Ureter (tissue), 1 donor: ENCODE measurements around the gene PHF2. TPM values are rescaled to one million over a fixed set of nuclear protein-coding genes. Genes with fewer than 3 reads are reported as not detected.

ENCODE experiments used
- DNase-seq: peaks from one replicate; pipeline ENCODE4 v3.0.0-alpha.2; 2020; ENCODE audit warnings: low spot score
- total RNA-seq: library from RNA; stranded (reverse); gene quantifications from one replicate; pipeline ENCODE4 v1.2.4, GENCODE V29; 2023
- donor health status: DM: yes; HTN: yes; CAD: no.

The PHF2 gene
- total RNA-seq, 1 donor from 2014 or later = 34.6 TPM

DNA sequence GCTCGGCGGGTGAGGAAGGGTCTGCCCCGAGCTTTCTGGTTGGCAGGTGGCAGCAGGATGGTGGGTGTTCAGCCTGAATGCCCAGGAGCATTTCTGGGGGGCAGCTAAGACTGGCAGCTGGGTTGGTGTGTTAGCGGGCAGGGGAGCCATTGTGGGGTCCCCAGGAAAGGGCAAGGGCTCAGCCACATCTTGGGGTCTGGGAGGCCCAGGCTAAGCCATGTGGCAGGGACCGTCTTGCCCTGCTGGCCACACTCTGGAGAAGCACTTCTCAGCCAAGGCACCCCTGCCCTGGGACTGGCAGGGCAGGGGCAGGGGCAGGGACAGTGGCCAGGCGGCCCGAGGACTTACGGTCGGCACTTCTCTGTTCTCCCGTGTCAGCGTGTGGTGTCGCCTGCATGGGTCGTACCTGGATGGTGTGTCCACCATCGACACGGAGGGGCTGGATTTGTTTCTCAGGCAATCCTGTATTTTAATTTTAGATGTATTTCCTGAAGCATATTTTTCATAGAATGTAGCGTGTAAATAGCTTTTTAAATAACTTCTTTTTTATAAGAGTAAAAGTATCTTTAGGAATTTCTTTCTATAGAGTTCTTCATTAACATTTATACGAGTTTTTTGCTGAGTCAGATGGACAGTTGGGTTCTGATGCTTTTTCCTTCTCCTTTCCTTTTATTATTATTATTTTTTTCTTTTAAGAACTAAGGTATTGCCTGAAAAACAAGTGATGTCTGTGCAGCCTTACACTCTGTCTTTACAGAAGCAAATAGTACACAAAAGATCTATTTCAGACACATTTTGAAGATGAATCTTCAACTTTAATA lies 102.0 kb downstream of the PHF2 start:
- peak; percentile 25 for DNase-seq

DNA sequence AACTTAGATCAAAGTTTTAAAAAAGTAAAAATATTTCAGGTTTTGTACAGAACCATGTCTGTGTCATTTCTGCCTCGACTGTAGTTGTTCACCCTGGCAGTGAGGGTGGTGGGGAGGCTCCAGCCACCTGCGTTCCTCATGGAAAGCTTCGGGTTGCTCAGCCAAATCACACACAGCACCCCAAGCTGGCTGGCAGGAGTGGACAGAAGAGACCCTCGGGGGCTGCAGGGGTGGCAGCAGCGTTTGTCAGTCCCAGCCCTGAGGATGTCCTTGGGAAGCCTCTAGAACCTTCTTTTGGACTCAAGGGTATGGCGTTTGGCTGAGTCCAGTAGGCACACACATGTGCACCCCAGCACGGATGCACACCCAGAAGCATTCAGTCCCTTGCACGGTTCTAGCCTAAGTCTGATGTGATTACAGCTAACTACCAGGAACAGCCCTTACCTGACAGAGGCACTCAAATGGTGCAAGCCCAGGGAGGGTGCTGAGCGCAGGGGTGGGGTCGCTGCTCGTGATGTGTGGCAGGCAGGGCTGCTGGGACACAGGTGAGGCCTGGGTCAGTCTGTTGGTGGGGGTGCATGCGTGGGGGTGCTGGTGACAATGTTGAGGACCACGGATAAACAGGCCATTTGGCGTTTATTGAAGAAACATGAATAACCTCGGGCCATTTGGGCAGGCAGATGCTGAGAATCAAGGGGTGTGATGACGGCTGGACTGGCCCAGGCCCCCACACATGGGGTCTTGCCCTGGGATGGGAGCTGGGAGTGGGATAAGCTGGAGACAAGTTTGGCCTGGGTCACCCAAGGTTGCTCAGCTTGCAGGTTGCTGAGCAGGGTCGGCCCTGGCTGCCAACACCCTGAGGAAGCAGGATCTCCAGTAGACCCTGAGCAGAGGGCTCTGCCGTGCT lies 103.4 kb downstream of the PHF2 start:
- peak; percentile 38 for DNase-seq

DNA sequence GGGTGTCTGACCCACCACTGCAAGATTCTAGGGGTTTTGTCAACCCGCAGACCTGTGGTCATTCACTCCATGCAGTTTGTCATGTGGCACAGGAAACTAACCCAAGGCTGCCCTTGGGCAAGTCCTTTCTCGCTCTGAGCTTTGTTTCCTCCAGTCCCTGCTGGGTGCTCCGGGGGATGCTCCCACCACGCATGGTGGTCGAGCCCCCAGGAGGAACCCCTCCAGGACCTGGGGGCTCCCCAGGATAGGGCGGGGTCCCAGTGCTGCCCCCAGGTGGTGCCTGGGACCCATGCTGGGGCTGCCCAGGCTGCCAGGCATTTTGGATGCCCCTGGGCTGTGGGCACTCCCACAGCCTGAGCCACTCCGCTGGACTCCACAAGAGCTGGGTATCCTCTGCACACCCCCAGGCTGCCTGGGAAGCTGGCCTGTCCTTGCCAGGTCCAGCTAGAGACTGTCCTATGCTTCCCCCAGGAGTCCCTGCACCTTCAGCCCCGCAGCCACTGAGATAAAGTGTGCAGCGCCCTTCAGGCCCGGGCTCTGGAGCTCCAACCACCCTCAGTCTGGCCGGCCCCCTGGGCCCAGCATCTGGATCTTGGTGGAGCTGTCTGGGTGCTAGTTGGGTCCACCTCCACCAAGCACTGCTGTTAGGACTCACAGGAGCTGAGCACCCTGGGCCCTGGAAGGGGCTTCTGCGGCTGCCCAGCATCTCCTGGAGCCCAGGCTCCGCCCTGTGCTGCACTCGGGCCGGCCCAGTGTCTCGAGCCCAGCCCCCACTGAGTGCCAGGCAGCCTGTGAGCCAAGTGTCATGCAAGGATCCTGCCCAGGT lies 104.3 kb downstream of the PHF2 start:
- peak; percentile 38 for DNase-seq

DNA sequence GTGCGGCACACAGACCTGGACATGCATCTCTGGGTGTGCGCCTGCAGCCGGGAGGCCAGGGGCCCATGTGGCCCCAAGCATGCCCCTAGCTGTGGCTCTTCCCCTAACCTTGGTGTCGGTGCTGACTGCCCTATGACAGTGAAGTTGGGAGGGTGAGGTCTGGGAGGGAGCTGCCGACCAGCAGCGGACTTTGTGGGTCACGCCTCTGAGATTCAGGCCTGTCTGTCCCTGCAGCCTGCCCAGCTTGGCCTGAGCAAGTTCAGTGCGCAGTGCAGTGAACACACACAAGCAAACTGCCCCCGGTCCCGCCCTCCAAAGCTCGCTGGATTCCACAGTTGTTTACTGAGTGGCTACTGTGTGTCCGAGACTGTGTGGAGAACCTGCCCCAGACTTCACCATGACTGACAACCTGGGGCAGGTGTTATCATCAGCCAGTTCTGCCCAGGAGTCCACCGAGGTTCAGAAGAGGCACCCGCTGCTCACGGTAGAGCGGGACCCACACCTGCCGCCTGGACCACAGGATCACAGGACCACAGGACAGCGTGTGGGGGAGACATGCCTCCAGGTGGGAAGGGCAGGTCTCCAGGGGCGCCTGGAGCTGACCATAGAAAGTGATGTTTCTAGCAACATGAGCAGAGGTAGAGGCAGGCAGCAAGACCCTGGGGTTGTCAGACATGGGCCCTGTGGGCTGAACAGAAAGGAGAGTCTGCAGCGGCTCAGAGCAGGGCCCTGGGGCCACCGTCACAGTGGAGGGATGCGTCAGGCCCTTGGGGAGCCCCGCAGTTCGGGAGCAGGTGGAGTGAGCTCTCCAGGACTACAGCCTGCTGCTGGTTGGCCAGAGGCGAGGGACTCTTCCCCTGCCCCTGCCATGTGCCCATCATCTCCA lies 105.1 kb downstream of the PHF2 start:
- peak; percentile 44 for DNase-seq

DNA sequence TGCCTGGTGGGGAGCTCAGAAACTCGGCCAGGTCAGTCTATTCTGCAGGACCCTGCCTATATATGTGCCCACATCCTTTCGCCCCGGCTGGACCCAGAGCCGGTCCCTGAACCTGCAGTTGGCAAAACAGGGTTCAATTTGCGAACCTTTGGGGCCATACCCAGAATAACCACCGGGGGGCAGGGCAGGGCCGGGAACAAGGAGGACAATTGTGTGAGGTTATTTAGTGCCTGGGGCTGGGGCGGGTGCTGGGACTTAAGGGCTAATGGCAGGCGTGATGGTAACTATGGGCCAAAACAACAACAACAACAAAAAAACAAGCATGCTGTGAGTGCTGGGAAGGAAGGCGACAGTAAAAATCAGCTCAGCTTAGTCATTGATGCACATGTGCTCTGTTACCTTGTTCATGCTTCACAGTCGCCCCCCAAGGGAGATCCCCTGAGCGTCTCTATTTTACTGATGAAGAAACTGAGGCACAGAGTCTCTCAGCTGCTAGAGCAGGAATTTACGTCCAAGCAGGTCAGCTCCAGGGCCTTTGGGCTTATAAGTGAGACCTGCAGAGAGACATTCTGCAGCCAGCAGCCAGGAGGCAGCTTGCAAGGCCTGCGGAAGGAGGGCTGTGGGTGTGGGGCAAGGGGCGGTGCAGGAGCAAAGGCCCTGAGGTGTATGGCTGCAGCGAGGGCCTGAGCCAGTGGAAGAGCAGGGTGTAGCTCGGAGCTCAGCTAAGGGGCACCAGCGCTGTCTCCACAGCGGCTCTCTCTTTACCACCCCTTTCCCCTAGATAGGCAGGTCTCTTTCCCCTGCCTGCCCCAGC lies 106.0 kb downstream of the PHF2 start:
- peak; percentile 63 for DNase-seq

DNA sequence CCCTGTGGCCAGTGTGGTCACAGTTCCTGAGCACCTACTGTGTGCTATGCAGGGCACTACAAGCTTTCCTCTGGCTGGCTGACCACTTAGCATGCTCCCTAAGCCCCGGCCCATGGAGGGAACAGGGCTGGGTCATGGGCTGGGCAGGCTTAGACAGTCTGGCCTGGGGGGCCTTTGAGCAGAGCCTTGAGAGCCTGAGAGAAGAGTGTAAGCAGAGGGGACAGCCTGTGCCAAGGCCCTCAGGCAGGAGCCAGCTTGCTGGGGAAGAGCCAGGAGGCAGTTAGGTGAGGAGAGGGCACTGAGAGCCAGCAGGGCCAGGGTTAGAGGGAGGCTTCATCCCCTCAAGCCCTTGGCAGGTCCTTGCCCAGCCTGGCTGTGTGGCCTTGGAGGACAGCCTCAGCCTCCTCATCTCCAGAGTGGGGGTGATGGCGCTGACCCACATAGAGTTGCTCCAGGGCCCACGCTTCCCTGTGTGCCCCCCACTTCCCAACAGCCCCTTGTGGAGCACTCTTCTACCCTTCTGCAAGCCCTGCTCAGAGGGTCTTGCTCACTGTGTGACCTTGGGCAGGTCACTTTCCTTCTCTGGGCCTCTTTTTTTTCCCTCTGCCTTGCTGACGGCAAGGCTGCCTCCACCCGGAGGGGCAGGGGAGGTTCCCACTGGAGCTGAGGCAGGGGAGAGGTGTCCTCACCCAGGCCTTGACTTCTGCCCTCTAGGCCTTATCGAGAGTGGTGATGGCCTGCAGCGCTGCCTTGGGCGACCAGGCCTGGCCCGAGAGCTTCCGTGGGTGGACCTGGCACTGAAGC lies 107.1 kb downstream of the PHF2 start:
- no peak for DNase-seq

DNA sequence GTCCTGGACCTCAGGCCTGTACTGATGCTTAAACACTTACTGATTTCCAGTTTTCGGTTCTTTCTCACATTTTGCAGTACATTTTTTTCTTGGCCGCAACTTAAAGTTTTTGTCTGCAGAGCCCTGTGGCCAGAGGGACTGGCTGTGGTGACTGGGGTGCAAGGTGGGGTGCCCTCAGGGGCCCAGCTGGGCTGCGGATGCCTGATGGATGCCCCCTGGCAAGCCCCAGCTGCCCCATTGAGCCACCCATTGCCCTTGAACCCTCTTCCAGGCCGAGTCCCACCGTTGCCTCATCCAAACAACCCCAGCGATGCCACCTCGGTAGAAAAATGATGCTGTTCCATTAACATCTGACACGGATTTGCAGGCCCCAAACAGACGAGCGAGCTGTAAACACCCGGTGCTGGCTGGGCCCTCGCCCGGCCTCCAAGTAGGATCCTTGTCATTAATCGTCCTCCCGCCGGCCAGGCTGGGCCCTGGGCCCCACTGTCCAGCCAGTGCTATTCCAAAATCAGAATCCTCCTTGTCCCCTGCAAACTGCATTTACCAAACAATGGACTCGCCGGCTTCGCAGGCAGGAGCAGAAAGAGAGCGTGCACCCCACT lies 107.9 kb downstream of the PHF2 start:
- DNase-seq = no peak

DNA sequence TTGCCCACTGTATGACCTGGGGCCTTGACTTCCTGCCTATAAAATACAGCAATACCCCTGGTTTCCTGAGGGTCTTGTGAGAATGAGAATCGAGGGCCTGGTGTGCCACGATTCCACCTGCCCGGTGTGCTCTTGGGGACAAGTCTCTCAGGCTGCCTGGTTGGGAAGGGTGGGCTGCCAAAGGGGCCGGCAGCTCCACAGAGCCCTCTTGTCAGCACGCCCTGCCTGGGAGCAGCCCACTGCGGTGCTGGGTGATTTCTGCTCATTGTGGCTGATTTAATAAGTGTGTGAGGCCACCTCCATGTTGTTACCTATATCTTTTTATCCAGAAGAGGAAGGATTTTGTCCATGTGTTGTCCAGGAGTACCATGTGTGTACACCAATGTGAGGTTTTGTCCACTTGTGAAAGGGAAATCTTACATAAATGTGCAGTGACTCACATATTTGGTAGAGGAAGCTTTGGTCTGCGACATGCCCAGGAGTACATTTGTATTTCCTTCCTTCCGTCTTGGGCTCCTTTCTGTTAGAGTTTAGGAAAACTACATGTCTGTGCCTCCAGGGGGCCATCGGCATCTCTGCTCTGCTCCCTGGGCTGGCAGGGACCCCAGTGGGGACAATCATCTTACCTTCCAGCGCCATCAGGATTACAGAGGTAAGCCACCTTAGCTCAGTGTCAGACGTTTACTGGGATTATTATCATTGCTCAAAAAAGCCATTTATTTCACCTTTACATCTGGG lies 108.6 kb downstream of the PHF2 start:
- no peak for DNase-seq

DNA sequence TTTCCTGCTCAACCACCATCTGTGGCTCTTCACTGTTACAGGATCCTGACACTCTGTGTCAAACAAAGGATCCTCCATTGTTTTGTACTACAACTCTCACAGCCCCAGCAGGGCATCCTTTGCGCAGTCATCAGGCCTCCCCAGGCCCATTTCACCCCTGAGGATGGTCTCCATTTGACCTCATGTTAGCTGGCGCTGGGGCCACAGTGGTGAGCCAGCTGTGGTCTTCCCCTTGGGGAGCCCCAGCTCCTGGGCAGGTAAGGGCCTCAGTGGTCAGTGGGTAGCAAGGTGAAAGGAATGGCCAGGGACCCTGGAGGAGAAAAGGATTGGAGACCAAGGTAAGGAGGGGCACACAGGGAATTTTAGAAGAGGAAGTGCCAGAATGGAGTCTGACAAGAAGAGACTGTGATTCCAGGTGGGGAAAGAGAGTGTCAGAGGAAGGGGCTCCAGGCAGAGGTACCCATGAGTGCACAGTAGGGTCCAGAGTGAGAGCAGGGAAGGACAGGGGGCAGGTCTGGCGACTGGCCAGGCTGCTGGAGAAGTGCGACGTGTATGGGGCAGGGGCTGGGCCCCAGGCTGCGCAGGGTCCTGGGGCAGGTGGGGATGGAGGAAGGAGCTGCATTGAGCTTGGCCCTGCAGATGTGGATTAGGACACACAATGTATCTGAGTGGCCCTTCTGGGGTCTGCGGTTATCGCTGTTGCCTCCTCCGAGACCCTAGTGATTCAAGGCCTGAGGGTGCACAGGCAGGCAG lies 109.9 kb downstream of the PHF2 start:
- peak; percentile 26 for DNase-seq

DNA sequence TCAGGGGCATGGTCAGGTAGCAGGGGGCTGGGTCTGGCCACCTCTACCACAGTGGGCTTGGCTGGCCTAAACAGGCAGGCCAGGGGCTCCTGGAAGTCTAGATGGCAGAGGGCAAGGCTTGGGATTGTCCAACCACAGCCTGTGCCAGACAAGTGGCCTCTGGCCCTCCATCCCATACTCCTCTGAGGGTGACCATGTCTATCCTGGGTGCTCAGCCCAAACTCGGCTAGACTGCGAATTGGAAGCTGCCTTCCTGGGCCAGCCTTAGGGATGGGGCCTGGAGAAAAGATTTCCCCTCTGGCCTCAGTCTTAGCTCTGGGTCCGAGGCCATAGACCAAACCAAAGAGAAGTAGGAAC lies 110.5 kb downstream of the PHF2 start:
- DNase-seq = no peak

DNA sequence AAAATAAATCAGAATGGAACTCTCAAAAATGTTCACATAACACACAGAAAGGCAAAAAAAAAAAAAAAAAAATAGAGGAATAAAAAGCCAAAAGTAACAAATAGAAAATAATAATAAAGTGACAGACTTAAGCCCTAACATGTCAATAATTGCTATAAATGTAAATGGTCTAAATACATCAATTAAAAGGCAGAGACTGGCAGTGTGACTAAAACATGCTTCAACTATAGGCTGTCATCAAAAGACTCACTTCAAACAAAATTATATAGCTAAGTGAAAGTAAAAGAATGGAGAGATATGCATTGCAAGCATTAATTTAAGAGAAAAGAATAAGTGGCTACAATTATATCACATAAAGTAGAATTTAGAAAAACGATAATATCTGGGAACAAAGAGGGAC lies 114.2 kb downstream of the PHF2 start:
- DNase-seq = no peak

DNA sequence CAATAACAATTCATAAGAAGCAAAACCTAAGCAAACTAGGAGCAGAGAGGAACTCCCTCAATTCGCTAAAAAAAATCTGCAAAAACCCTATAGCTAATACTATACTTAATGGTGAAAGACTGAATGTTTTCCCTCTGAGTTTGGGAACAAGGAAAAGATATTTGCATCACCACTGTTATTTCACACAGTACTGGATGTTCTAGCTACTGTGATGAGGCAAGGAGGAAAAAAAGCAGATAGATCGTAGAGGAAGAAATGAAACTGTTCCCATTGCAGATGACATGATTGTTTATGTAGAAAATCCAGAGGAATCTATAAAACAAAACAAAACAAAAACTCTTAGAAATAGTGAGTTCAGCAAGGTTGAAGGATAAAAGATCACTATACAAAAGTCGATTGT lies 116.7 kb downstream of the PHF2 start:
- DNase-seq = no peak

DNA sequence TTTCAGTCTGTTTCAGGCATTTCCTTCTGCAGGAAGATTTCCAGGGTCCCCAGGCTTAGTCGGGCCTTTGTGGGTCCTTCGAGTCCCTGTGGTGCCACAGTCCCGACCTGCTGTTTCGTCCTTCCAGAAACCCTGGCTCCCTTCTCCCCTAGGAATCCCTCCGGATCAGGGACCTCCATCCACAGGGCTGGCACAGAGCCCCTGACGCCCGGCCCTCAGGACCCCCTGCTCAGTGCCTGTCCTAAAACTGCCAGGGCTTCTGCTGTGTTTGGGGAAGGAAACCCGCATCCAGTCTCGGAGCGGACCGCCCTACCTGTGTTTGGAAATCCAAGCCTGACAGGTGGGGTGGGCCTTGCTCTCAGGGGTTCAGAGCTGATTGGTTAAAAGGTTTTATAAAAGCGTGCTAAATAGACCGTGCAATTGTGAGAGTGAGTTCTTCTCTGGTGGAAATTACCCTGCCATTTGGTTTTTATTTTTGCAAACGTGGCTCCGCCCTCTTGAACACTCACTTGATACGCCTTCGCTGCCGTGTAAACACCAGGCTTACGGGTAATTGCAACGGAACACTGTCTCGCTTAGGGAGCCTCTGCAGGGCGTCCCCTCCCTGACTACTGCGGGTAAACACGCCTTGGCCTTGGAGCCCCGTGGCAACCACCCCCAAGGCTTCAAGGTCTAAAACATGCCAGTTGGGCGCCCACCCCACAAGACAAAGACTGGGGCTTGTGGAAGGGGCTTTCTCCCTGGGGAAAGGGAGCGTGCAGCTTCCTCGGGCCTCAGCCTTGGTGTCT lies 121.2 kb downstream of the PHF2 start:
- no peak for DNase-seq

DNA sequence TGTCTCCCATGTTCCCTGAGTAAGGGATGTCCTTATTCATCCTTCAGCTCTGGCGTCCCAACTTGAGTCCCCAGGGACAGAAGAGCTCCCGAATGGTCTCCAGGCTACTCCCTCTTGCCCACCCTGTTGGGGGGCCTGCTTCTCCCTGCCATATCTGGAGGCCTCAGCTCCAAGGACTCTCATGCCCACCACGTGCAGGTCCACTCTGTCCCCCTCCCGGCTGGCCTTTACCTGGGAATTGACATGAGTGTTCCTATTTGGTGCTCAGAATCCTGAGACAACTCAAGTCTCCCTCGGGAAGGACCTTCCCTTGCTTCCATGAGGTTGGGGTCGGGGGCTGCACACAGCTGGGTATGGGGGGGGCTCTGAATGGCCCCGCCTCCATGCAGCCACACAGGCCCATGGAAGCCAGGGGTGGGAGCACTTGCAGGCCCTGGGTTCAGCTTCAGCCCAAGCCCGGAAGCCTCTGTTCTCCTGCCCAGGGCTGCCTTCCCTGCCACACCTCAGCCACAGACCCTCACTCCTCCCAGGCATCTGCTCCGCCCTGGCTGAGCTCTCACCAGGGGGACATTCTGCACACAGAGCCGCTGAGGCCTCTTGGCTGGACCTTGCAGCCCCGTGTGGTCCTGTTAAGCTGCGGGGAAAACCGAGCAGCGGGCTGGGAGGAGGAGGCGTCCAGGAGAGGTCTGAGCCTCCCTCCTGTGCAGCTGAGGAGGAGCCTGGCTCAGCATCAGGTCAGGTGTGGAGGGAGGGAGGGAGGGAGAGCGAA lies 121.9 kb downstream of the PHF2 start:
- DNase-seq = no peak

DNA sequence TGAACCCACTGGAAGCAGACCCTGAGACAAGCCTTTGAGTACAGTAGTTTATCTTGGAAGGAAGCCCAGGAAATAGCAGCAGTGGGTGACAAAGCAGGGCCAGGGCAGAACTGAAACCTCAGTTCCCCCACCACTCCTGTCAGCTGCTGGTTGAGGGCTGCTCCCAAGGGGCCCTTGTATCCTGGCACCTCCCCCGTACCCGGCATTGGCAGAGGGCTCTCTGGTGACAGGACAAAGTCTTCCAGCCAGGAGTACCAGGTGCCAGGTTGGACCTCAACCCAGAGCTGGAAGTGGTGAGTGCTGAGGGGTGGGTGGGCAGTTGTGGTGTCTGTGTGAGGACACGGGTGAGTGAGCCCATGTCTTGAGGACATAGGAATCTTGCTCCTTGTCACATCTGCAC lies 123.3 kb downstream of the PHF2 start:
- DNase-seq = no peak
